MM.1S (cell line): Measurements from ENCODE around the gene PRX.

Experiments used
- DNase-seq: peaks from one replicate; pipeline ENCODE4 v3.0.0-alpha.2; 2015
- H2AFZ ChIP-seq: fragments of 300-600 bp; sonication (generic); 2 replicates; pipeline ENCODE4 v1.6.0; 2016; ENCODE audit warnings: antibody characterized with exemption, low read length
- H3F3A ChIP-seq: fragments of 300-600 bp; sonication (generic); 2 replicates; pipeline ENCODE4 v1.6.1; 2016; ENCODE audit warnings: mild to moderate bottlenecking, antibody characterized with exemption, low read length, moderate library complexity, mixed read lengths; ENCODE audit not compliant: insufficient read depth
- H3K27ac ChIP-seq: fragments of 300-600 bp; sonication (generic); 2 replicates; pipeline ENCODE4 v1.5.1; 2016; ENCODE audit warnings: mild to moderate bottlenecking, low read length
- H3K27me3 ChIP-seq: fragments of 300-600 bp; sonication (generic); replicated peaks from 2 replicates; pipeline ENCODE4 v1.6.0; 2016; ENCODE audit warnings: low read length; ENCODE audit not compliant: insufficient read depth
- H3K36me3 ChIP-seq: fragments of 300-600 bp; sonication (generic); replicated peaks from 2 replicates; pipeline ENCODE4 v1.6.1; 2016; ENCODE audit warnings: mild to moderate bottlenecking, low read length, mixed read lengths; ENCODE audit not compliant: insufficient read depth
- H3K4me1 ChIP-seq: fragments of 300-600 bp; sonication (generic); 2 replicates; pipeline ENCODE4 v1.6.1; 2016; ENCODE audit warnings: low read length, mixed read lengths
- H3K4me2 ChIP-seq: fragments of 300-600 bp; sonication (generic); 2 replicates; pipeline ENCODE4 v1.6.0; 2016; ENCODE audit warnings: low read depth, low read length
- H3K4me3 ChIP-seq: fragments of 300-600 bp; sonication (generic); 2 replicates; pipeline ENCODE4 v1.5.1; 2016; ENCODE audit warnings: low read length, mixed read lengths
- H3K79me2 ChIP-seq: fragments of 300-600 bp; sonication (generic); 2 replicates; pipeline ENCODE4 v1.6.1; 2016; ENCODE audit warnings: mixed run types, low read length, mixed read lengths
- H3K9ac ChIP-seq: fragments of 300-600 bp; sonication (generic); 2 replicates; pipeline ENCODE4 v1.6.1; 2016; ENCODE audit warnings: low read length, mixed read lengths
- H3K9me2 ChIP-seq: fragments of 300-600 bp; sonication (generic); replicated peaks from 2 replicates; pipeline ENCODE4 v1.6.1; 2016; ENCODE audit warnings: mild to moderate bottlenecking, low read length, mixed read lengths; ENCODE audit not compliant: insufficient read depth
- H3K9me3 ChIP-seq: fragments of 300-600 bp; sonication (generic); replicated peaks from 2 replicates; pipeline ENCODE4 v1.6.1; 2016; ENCODE audit warnings: mild to moderate bottlenecking, low read length, mixed read lengths; ENCODE audit not compliant: insufficient read depth
- H4K20me1 ChIP-seq: fragments of 300-600 bp; sonication (generic); 2 replicates; pipeline ENCODE4 v1.6.1; 2016; ENCODE audit warnings: mild to moderate bottlenecking, low read length, moderate library complexity, mixed read lengths; ENCODE audit not compliant: insufficient read depth
- CTCF ChIP-seq: fragments of 300-600 bp; sonication (generic); IDR thresholded peaks from 2 replicates; pipeline ENCODE4 v1.5.1; 2016; ENCODE audit warnings: antibody characterized with exemption, low read length, mixed read lengths
- EZH2 ChIP-seq: fragments of 300-600 bp; sonication (generic); optimal IDR thresholded peaks from 2 replicates; pipeline ENCODE3; 2017; ENCODE audit warnings: low read depth, mild to moderate bottlenecking, antibody characterized with exemption, low read length, mixed read lengths
- EZH2phosphoT487 ChIP-seq: fragments of 300-600 bp; sonication (generic); IDR thresholded peaks from 2 replicates; pipeline ENCODE4 v1.6.1; 2018; ENCODE audit warnings: antibody characterized with exemption, low read length

Gene PRX

GRCh38 chr19:40398417-40399131 lies 14.6 kb downstream of the PRX start:
- TF ChIP-seq EZH2phosphoT487, result no peak
- TF ChIP-seq EZH2, result no peak
- no peak for TF ChIP-seq CTCF
- Histone ChIP-seq H3K9me2 (no peaks in the 10 kb centered on the region), H4K20me1 (no peaks in the 10 kb centered on the region), H3K27me3 (peaks cover 45% of the 10 kb centered on the region), H3F3A (peaks cover 7% of the 10 kb centered on the region; the same call in 1 of the 2 replicates), H3K36me3 (no peaks in the 10 kb centered on the region), H3K9ac (no peak overlapping the region), H3K79me2 (no peaks in the 10 kb centered on the region), H3K27ac (no peak overlapping the region), H3K4me3 (no peak overlapping the region), H3K4me1 (peaks cover 4% of the 10 kb centered on the region), H3K9me3 (no peaks in the 10 kb centered on the region), H3K4me2 (no peak overlapping the region), H2AFZ (no peak overlapping the region)
- no peak for DNase-seq

GRCh38 chr19:40397568-40397906 lies 15.6 kb downstream of the PRX start:
- DNase-seq, result no peak
- peaks cover 7% of the 10 kb centered on the region; the same call in 1 of the 2 replicates for H3F3A ChIP-seq
- H3K9me2 ChIP-seq, result no peaks in the 10 kb centered on the region
- no peaks in the 10 kb centered on the region for H3K4me1 ChIP-seq
- no peaks in the 10 kb centered on the region for H3K79me2 ChIP-seq
- no peak overlapping the region for H3K27ac ChIP-seq
- no peak overlapping the region for H3K9ac ChIP-seq
- H2AFZ ChIP-seq, result no peak overlapping the region
- H3K27me3 ChIP-seq, result peaks cover 46% of the 10 kb centered on the region
- no peaks in the 10 kb centered on the region for H3K9me3 ChIP-seq
- no peak for TF ChIP-seq EZH2
- TF ChIP-seq EZH2phosphoT487, result no peak
- no peaks in the 10 kb centered on the region for H3K36me3 ChIP-seq
- no peak overlapping the region for H3K4me2 ChIP-seq
- H4K20me1 ChIP-seq, result no peaks in the 10 kb centered on the region
- H3K4me3 ChIP-seq, result no peak overlapping the region

- TF ChIP-seq CTCF (no peak), EZH2phosphoT487 (no peak), EZH2 (no peak)
- Histone ChIP-seq H3K9me3 (no peaks in the 10 kb centered on the region), H3K36me3 (no peaks in the 10 kb centered on the region), H3K27me3 (peaks cover 46% of the 10 kb centered on the region), H3K9me2 (no peaks in the 10 kb centered on the region), H3K4me1 (no peaks in the 10 kb centered on the region), H4K20me1 (no peaks in the 10 kb centered on the region), H2AFZ (no peak overlapping the region), H3F3A (peaks cover 7% of the 10 kb centered on the region; the same call in 1 of the 2 replicates), H3K79me2 (no peaks in the 10 kb centered on the region), H3K27ac (no peak overlapping the region), H3K4me3 (no peak overlapping the region), H3K4me2 (peak overlapping the region; percentile 70), H3K9ac (no peak overlapping the region)
- DNase-seq, result no peak
These were observed 16.2 kb downstream of the PRX start for GRCh38 chr19:40396886-40397567.

- H3K27me3 ChIP-seq, result peaks cover 46% of the 10 kb centered on the region
- no peaks in the 10 kb centered on the region for H3K4me1 ChIP-seq
- no peaks in the 10 kb centered on the region for H4K20me1 ChIP-seq
- H3K9me3 ChIP-seq, result no peaks in the 10 kb centered on the region
- no peak overlapping the region for H3K9ac ChIP-seq
- H2AFZ ChIP-seq, result peak overlapping the region; percentile 35
- H3K27ac ChIP-seq, result no peak overlapping the region
- peak; percentile 40 for DNase-seq
- peak overlapping the region; percentile 33 for H3K4me3 ChIP-seq
- H3K9me2 ChIP-seq, result no peaks in the 10 kb centered on the region
- no peak for TF ChIP-seq CTCF
- TF ChIP-seq EZH2phosphoT487, result no peak
- no peak for TF ChIP-seq EZH2
- H3K4me2 ChIP-seq, result peak overlapping the region; percentile 70
- no peaks in the 10 kb centered on the region for H3K79me2 ChIP-seq
- no peaks in the 10 kb centered on the region for H3K36me3 ChIP-seq
- peaks cover 7% of the 10 kb centered on the region; the same call in 1 of the 2 replicates for H3F3A ChIP-seq
These were observed 17.2 kb downstream of the PRX start for GRCh38 chr19:40395956-40396355.
